ENCODE data around the gene TPD52L3. TPM values are rescaled to one million over a fixed set of nuclear protein-coding genes. Genes with fewer than 3 reads are reported as not detected.

Gene TPD52L3
- total and polyA plus RNA-seq, 2 of the 13 experiments (the other 11 are each of a cell fraction or from before 2014, with no cell fraction given), result not detected

- ATAC-seq (no peak), DNase-seq (ENCODE audit: low spot score) (no peak), FAIRE-seq (no peak)
- 82% methylated on average over 1 of the region's 1 CpG for WGBS (ENCODE audit: low lambda C conversion rate)
- POLR2A ChIA-PET, result no interaction called here
- no peaks in the 10 kb centered on the region for H4K20me1 ChIP-seq (ENCODE audit: insufficient read depth, low read length)
- no peaks in the 10 kb centered on the region for H3K36me3 ChIP-seq (replicated peaks in 1 of 2; ENCODE audit: control insufficient read depth in 1 of 2, insufficient read depth in 2 of 2, low read length in 2 of 2)
- peaks cover 0 to 4% of the 10 kb centered on the region in 2 experiments; a peak in 1 of 5 replicates for H3K27me3 ChIP-seq (ENCODE audit: control insufficient read depth in 1 of 2, insufficient read depth in 2 of 2, low read length in 2 of 2)
- CTCF ChIA-PET (ENCODE audit: low intra/inter-chr PET ratio, low total read pairs), result no interaction called here
- no peaks in the 10 kb centered on the region for H3K79me2 ChIP-seq (ENCODE audit: insufficient read depth, low read length)
- H3K9me3 ChIP-seq (ENCODE audit: low read length), result no peaks in the 10 kb centered on the region
- H2AFZ ChIP-seq (ENCODE audit: low read length), result no peak overlapping the region
- H3K9ac ChIP-seq (ENCODE audit: insufficient read depth, low read depth, low read length), result no peak overlapping the region
- in situ Hi-C loops (cut with HindIII; ENCODE audit: extremely low pct_ligation_motif_present, low pct_unique_long_range_greater_than_20kb) (loop anchor here (25.0 kb wide), 1 partner anchor 330 kb away; no protein-coding TSS in a partner anchor), intact Hi-C loops (cut with micrococcal nuclease; ENCODE audit: unreplicated experiment) (loop anchor here (10.0 kb wide), 1 partner anchor 138 kb away; no protein-coding TSS in a partner anchor)
- no peaks in the 10 kb centered on the region for H3K4me1 ChIP-seq (ENCODE audit: insufficient read depth, low read length)
- H3K4me3 ChIP-seq (replicated peaks in 1 of 3; ENCODE audit: insufficient read depth in 1 of 3, low read depth in 2 of 3, low read length in 3 of 3), result no peak overlapping the region
- H3K4me2 ChIP-seq (ENCODE audit: low read depth, low read length), result no peak overlapping the region
- no TSS peak for BruUV-seq (replicated peaks)
- TF ChIP-seq CEBPB (IDR thresholded peaks at IDR 0.05; ENCODE audit: borderline replicate concordance, low read depth, low read length) (peak; percentile 5; the same call in 1 of the 2 replicates), ZHX1 (CRISPR knock-in tag; IDR thresholded peaks at IDR 0.05; ENCODE audit: low read depth) (no peak)
- no peak overlapping the region for H3K27ac ChIP-seq (ENCODE audit: extremely low read length, insufficient read depth, low read length)
Observed at GRCh38 chr9:6356904-6357303, 28.7 kb downstream of the TPD52L3 start.

GRCh38 chr9:6367128-6367890 lies 39.1 kb downstream of the TPD52L3 start:
- ChIA-PET POLR2A (no interaction called here), CTCF (ENCODE audit: low intra/inter-chr PET ratio, low total read pairs) (no interaction called here)
- Histone ChIP-seq H4K20me1 (ENCODE audit: insufficient read depth, low read length) (no peaks in the 10 kb centered on the region), H3K79me2 (ENCODE audit: insufficient read depth, low read length) (no peaks in the 10 kb centered on the region), H3K27ac (ENCODE audit: extremely low read length, insufficient read depth, low read length) (no peak overlapping the region), H3K27me3 (ENCODE audit: control insufficient read depth in 1 of 2, insufficient read depth in 2 of 2, low read length in 2 of 2) (no peaks in the 10 kb centered on the region; a peak in 1 of 5 replicates), H3K9me3 (ENCODE audit: low read length) (peaks cover 14% of the 10 kb centered on the region), H3K4me2 (ENCODE audit: low read depth, low read length) (no peak overlapping the region), H3K9ac (ENCODE audit: insufficient read depth, low read depth, low read length) (no peak overlapping the region), H3K4me3 (replicated peaks in 1 of 3; ENCODE audit: insufficient read depth in 1 of 3, low read depth in 2 of 3, low read length in 3 of 3) (no peak overlapping the region), H2AFZ (ENCODE audit: low read length) (no peak overlapping the region), H3K36me3 (replicated peaks in 1 of 2; ENCODE audit: control insufficient read depth in 1 of 2, insufficient read depth in 2 of 2, low read length in 2 of 2) (no peaks in the 10 kb centered on the region), H3K4me1 (ENCODE audit: insufficient read depth, low read length) (no peaks in the 10 kb centered on the region)
- no peak for DNase-seq (ENCODE audit: low spot score)
- BruUV-seq (replicated peaks), result no TSS peak
- intact Hi-C loops (cut with micrococcal nuclease; ENCODE audit: unreplicated experiment) (no loop called here), in situ Hi-C loops (cut with HindIII; ENCODE audit: extremely low pct_ligation_motif_present, low pct_unique_long_range_greater_than_20kb) (loop anchor here (25.0 kb wide), 1 partner anchor 320 kb away; no protein-coding TSS in a partner anchor)
- no peak for FAIRE-seq
- WGBS (ENCODE audit: low lambda C conversion rate), result 12% methylated on average over 4 of the region's 4 CpGs
- ATAC-seq, result no peak
- TF ChIP-seq MTF1 (CRISPR knock-in tag; IDR thresholded peaks at IDR 0.05) (no peak), HDAC1 (CRISPR knock-in tag; IDR thresholded peaks at IDR 0.05) (no peak), NFYC (CRISPR knock-in tag; IDR thresholded peaks at IDR 0.05) (no peak), MXD4 (CRISPR knock-in tag; IDR thresholded peaks at IDR 0.05) (no peak), ZNF235 (CRISPR knock-in tag; IDR thresholded peaks at IDR 0.05; ENCODE audit: borderline replicate concordance) (no peak), ZBTB26 (CRISPR knock-in tag; IDR thresholded peaks at IDR 0.05; ENCODE audit: borderline replicate concordance) (no peak), FOXP1 (IDR thresholded peaks at IDR 0.05) (no peak), FOXP1 (CRISPR knock-in tag; IDR thresholded peaks at IDR 0.05) (no peak), UBTF (CRISPR knock-in tag; IDR thresholded peaks at IDR 0.05) (no peak), ZNF607 (CRISPR knock-in tag; IDR thresholded peaks at IDR 0.05; ENCODE audit: borderline replicate concordance) (no peak)

Measured in HepG2 (cell line).